HG02588 (cell line): ENCODE data around the gene TMEM266.
A peak's percentile ranks its signal among the peaks of the same experiment; 100 is the strongest.

Experiments used
- ATAC-seq: cut with Tn5 transposase; IDR thresholded peaks from one replicate; pipeline ENCODE4 v1.9.1; 2021; ENCODE audit warnings: mild to moderate bottlenecking, moderate library complexity; ENCODE audit not compliant: unreplicated experiment

The TMEM266 gene

DNA sequence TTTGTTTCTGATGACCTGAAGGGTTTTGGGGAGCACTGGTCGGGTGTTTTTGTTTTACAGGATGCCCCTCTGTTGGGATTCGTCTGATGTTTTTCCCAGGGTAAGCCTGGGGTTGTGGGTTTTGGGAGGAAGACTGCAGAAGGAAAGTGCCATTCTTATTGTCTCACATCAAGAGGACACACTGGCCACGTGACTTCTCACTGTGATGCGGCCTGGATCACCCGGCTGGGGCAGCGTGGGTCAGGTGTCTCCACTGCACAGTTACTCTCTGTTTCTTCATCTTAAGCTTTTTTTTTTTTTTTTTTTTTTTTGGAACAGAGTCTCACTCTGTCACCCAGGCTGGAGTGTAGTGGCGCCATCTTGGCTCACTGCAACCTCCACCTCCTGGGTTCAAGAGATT lies 120.5 kb downstream of the TMEM266 start:
- no peak for ATAC-seq

DNA sequence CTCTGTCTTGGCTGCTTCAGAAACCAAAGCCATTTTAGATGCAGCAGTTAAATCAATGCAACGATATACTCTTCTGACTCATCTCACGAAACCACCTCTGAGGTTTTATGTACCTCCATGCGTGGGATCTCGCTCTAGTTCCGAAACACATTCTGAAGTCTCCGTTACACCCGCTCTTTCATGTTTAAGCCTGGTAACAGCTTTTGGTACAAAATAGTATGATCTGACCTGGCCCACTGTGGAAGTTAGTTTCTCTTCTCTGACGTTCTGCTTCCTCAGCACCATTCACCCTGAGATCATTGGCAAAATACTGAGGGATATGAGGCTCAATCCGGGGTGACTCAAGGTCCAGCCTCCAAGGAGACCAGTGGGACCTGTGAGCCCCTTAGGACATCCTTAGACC lies 121.9 kb downstream of the TMEM266 start:
- no peak for ATAC-seq

DNA sequence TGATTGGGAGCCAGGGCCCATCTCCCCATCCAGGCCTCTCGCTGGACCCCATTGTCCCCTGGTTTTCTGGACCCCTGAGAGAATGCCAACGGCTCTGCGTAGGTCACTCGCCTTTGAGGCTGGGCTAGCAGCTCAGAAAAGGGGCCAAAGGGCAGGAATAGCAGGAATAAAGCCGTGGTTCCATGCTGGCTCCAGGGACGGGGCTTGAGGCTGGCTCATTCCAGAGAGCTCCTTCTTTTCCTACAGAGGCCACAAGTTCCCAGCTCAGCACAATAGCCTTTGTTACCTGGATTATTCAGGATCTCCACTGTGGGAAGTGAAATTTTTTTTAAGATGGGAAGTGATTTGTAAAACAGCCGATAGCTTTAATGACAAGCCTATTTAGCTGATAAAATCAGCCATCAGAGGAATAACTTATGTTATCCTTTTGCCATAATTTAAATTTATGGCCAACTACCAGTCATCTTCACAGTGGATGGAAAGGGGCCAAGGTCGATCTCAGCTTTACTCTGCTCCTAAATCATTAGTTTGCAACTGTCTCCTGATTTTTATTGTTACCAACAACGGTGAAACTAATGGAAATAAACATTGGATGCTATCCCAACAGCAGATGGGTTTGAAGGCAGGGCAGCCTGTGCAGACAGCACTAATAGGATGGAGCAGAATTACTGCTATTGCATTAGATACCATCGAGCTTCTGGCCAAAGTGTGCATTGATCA lies 124.3 kb downstream of the TMEM266 start:
- no peak for ATAC-seq

DNA sequence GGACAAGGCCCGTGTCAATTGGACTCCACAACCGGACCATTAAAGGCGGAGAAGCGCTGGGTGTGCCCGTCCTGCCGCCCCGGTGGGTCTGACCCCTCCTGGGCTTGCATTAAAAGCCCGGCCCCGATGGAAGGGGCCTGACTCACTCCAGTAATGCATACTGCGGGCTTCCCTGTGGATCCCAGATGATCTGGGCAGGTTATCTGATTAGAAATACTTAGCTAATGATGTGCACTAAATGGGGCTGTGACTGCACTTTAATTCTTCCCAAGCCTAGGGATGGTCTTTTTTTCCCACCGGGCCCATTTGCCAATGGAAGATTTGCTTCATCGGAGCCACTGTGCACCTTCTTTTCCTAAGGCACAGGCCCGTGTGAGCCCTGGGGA lies 124.9 kb downstream of the TMEM266 start:
- no peak for ATAC-seq

DNA sequence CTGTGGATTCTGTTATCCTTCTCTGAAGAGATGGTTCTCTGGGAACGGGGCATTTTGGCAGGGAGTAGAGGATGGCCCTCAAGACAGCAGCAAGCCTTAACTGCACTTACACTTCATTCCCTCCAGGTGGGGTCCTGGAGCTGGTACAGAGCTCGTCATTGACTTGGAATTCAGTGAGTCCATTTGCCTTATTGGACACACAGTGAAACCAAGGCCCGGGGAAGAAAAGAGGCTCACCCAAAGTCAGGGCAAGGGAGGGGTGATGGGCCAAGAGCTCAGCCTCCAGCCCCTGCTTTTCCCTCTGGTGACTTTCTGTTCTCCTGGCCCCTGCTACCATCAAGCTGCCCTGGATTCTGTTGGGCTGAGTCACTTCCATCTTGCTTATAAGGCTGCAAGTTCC lies 125.9 kb downstream of the TMEM266 start:
- ATAC-seq = no peak

GRCh38 chr15:76187163-76187562 lies 127.4 kb downstream of the TMEM266 start:
- ATAC-seq = no peak

DNA sequence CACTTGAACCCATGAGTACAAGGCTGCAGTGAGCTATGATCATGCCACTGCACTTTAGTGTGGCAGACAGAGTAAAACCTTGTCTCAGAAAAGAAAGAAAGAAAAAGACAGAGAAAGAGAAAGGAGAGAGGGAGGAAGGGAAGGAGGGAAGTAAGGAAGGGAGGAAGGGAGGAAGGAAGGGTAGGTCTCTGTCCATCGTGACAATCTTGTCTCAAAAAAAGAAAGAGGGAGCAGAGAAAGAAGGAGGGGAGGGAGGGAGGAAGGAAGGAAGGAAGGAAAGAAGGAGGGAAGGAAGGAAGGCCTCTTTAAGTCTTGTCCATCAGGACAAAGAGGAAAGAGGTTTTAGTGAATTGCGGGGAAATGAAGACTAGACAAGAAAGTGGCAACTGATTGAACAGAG lies 129.3 kb downstream of the TMEM266 start:
- no peak for ATAC-seq

- ATAC-seq = no peak
Observed at GRCh38 chr15:76190070-76190564, 130.3 kb downstream of the TMEM266 start.

DNA sequence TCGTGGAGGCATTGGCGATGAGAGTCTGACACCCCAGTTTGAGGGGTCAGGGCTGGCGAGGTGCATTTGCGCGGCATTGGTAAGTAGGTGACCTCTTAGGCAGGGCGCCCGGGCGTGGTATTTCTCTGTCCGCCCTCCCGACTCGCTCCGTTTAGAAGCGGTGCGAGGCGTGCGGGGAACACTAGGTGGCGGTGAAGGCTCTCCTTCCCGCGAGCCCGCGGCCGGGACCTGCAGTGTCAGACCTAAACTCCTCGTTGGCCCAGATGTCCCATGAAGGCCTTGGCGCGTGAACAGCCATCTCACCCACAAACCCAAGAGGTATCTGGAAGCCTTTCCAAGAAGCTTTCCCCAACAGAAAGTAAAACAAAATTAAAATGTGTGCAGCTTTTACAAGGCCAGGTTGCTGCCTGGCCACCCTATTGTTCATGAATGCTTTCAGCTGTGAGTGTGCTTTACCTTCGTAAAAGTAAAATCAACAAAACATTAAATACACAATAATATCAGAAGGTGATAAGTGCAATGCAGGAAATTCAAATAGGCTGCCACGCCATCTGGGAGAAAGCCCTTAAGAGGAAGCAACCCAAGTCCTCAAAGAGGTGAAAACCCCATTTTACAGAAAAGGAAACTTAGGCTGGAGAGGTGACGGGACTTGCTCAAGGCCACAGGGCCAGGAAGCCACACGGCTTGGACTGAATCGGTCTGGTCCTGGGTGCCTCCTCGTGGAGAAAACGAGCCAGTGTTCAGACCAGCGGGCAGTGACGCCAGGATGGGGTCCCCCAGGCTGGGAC lies 131.2 kb downstream of the TMEM266 start:
- ATAC-seq = peak; percentile 74

- ATAC-seq = no peak
Observed at GRCh38 chr15:76191539-76192244, 131.9 kb downstream of the TMEM266 start.

DNA sequence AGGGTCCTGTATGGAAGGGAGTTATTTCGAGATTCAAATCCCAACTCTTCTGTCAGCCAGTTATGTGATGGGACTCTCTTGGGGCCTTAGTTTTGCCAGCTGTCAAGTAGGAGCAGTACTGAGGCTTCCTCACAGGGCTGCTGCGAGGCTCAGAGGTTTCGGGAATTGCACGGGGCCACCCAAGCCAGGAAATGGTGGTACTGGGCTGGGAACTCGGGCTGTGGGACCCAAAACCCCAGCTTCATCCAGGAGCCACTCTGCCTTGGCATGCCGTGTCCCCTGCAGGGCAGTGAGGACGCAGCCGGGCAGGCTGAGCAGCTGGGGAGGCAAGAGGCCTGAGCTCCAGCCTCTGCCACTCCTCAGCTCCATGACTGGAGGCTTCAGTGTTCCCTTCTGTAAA lies 132.9 kb downstream of the TMEM266 start:
- no peak for ATAC-seq

GRCh38 chr15:76193934-76194333 lies 134.1 kb downstream of the TMEM266 start:
- no peak for ATAC-seq

- no peak for ATAC-seq
Observed at GRCh38 chr15:76195506-76196268, 135.9 kb downstream of the TMEM266 start.

- ATAC-seq = no peak
Observed at GRCh38 chr15:76196269-76197231, 136.8 kb downstream of the TMEM266 start.

- no peak for ATAC-seq
Observed at GRCh38 chr15:76197703-76198455, 138.1 kb downstream of the TMEM266 start.

DNA sequence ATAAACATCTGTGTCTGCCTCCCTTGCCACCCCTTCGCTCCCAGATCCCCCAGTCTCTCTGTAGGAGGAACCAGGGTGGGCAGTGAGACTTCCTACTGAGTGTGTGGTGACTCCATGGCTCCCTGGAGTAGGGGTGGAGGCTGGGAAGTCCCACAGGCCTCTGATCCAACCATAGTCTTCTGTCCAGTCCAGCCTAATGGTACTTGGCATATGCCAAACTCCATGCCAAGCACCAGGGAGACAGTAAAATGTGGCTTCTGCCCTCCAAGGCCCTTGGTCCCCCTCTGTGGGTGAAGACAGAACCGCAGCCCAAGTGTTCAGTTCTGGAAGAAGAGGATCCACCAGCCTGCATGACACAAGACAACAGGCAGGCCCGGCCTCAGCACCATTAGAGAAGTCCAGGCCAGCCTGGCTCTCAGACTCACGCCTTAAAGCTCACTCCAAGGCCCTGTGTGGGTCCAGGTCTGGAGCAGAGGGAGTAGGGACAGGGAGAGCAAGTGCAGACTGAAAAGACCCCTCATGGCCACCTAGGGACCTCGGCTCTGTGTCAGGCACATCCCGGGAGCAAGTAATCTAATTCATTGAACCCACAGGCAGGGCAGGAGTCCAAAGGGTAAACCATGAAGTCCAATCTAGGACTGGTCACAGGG lies 138.8 kb downstream of the TMEM266 start:
- no peak for ATAC-seq

- ATAC-seq = no peak
Observed at GRCh38 chr15:76199106-76200082, 139.6 kb downstream of the TMEM266 start.
